Fibroblast of lung (primary cell): ENCODE measurements around the gene ARHGEF38. TPM values are rescaled to one million over a fixed set of nuclear protein-coding genes. Genes with fewer than 3 reads are reported as not detected.

Experiments
- DNase-seq, 2 donors: peaks; one replicate each; pipeline versions ENCODE4 v3.0.0 to v3.0.0-alpha.2; 2010; ENCODE audit warnings: low read depth in 2 of 2
- H2AFZ ChIP-seq: 2 replicates; pipeline ENCODE4 v1.5.1; 2012; ENCODE audit warnings: low read length, control low read depth, inconsistent platforms
- H3K27ac ChIP-seq: 2 replicates; pipeline ENCODE4 v1.5.1; 2011; ENCODE audit warnings: low read length, control low read depth; ENCODE audit not compliant: insufficient read depth
- H3K27me3 ChIP-seq: 2 replicates; pipeline ENCODE4 v1.5.1; 2011; ENCODE audit warnings: mild to moderate bottlenecking, low read length; ENCODE audit not compliant: control insufficient read depth, insufficient read depth
- H3K36me3 ChIP-seq: 2 replicates; pipeline ENCODE4 v1.5.1; 2011; ENCODE audit warnings: low read length; ENCODE audit not compliant: control insufficient read depth, insufficient read depth
- H3K4me1 ChIP-seq: 2 replicates; pipeline ENCODE4 v1.5.1; 2011; ENCODE audit warnings: low read length; ENCODE audit not compliant: control insufficient read depth, insufficient read depth; ENCODE audit errors: extremely low read depth
- H3K4me2 ChIP-seq: 2 replicates; pipeline ENCODE4 v1.5.1; 2011; ENCODE audit warnings: low read length, control low read depth; ENCODE audit not compliant: insufficient read depth; ENCODE audit errors: extremely low read depth
- H3K4me3 ChIP-seq, 4 experiments: fragments of 200-600 bp in 1 of 4; sonication (generic) in 1 of 4; replicated peaks in 1 of 4; 2 replicates each; pipeline ENCODE4 v1.5.1; 2011 to 2016; ENCODE audit warnings: low read length in 4 of 4, low read depth in 3 of 4, mild to moderate bottlenecking in 3 of 4, control low read depth in 2 of 4, inconsistent platforms in 1 of 4, mixed read lengths in 1 of 4; ENCODE audit not compliant: insufficient read depth in 1 of 4; ENCODE audit errors: control extremely low read depth in 1 of 4
- H3K79me2 ChIP-seq: 2 replicates; pipeline ENCODE4 v1.5.1; 2012; ENCODE audit warnings: mild to moderate bottlenecking, low read length, inconsistent platforms; ENCODE audit not compliant: control insufficient read depth, insufficient read depth
- H3K9ac ChIP-seq: 2 replicates; pipeline ENCODE4 v1.5.1; 2011; ENCODE audit warnings: mild to moderate bottlenecking, low read length, control low read depth; ENCODE audit not compliant: insufficient read depth
- H3K9me3 ChIP-seq: 2 replicates; pipeline ENCODE4 v1.5.1; 2012; ENCODE audit warnings: low read depth, low read length; ENCODE audit not compliant: control insufficient read depth, insufficient read depth
- H4K20me1 ChIP-seq: 2 replicates; pipeline ENCODE4 v1.5.1; 2011; ENCODE audit warnings: low read length; ENCODE audit not compliant: control insufficient read depth, insufficient read depth; ENCODE audit errors: extremely low read depth
- CTCF ChIP-seq, 2 donors: IDR thresholded peaks in 1 of 2; conservative IDR thresholded peaks in 1 of 2; 1 replicate in 1 of 2; 2 replicates in 1 of 2; pipeline ENCODE4 v1.5.1; 2011 to 2012; ENCODE audit warnings: low read length in 2 of 2, control low read depth in 1 of 2, inconsistent platforms in 1 of 2, low read depth in 1 of 2, mild to moderate bottlenecking in 1 of 2
- EZH2 ChIP-seq: IDR thresholded peaks from 2 replicates; pipeline ENCODE4 v1.5.1; 2012; ENCODE audit warnings: low read length, control low read depth, mild to moderate bottlenecking; ENCODE audit errors: missing control alignments
- polyA plus RNA-seq, 2 donors: library from polyadenylated mRNA; depleted of rRNA in 1 of 2; stranded (reverse) in 1 of 2; unstranded in 1 of 2; fragments of >200 nt; gene quantifications; 2 replicates each; pipeline ENCODE4 v1.2.1, GENCODE V29; 2011 to 2012; ENCODE audit warnings: missing spikeins in 1 of 2
- total RNA-seq: library from RNA; depleted of rRNA; stranded (reverse); fragments of >200 nt; gene quantifications from 2 replicates; pipeline ENCODE4 v1.2.1, GENCODE V29; 2014

The ARHGEF38 gene
- total and polyA plus RNA-seq, 2 donors (not counting 1 experiment from before 2014, with no cell fraction given) = not detected

DNA sequence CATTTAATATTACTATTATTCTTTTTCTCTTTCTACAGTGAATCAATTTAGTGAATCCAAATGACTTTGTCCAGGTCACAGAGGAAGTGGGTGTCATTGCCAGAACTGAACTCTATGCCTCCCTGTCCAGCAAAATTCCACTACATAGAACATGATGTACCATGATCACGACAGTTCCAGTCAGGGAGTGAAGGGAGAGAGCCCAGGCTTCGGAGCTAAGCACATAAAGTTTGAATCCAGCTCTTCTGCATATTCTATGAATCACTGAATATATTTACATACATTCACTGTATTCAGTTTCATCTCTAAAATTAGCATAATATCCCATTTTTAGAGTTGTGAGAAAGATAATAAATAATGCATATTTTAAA lies 17.4 kb downstream of the ARHGEF38 start:
- Histone ChIP-seq H3K4me1 (no peaks in the 10 kb centered on the region), H3K4me2 (no peak overlapping the region), H3K27ac (no peak overlapping the region), H3K36me3 (no peaks in the 10 kb centered on the region), H3K9me3 (no peaks in the 10 kb centered on the region), H3K27me3 (no peaks in the 10 kb centered on the region), H3K4me3 (no peak overlapping the region), H3K79me2 (no peaks in the 10 kb centered on the region), H2AFZ (no peak overlapping the region), H3K9ac (no peak overlapping the region), H4K20me1 (no peaks in the 10 kb centered on the region)
- DNase-seq = no peak
- no peak for TF ChIP-seq EZH2

GRCh38 chr4:105572296-105572695 lies 19.9 kb downstream of the ARHGEF38 start:
- H3K4me1 ChIP-seq = no peaks in the 10 kb centered on the region
- no peaks in the 10 kb centered on the region for H3K9me3 ChIP-seq
- no peak for DNase-seq
- no peak overlapping the region for H3K4me3 ChIP-seq
- no peaks in the 10 kb centered on the region for H3K36me3 ChIP-seq
- no peak for TF ChIP-seq EZH2
- no peak for TF ChIP-seq CTCF (conservative IDR thresholded peaks at IDR 0.05 in 1 of 2, IDR thresholded peaks at IDR 0.05 in 1 of 2; ENCODE audit: low read depth in 1 of 2, low read length in 2 of 2)
- H3K27me3 ChIP-seq = no peaks in the 10 kb centered on the region
- no peak overlapping the region for H2AFZ ChIP-seq
- H3K9ac ChIP-seq = no peak overlapping the region
- no peak overlapping the region for H3K4me2 ChIP-seq
- no peaks in the 10 kb centered on the region for H4K20me1 ChIP-seq
- no peaks in the 10 kb centered on the region for H3K79me2 ChIP-seq
- no peak overlapping the region for H3K27ac ChIP-seq

DNA sequence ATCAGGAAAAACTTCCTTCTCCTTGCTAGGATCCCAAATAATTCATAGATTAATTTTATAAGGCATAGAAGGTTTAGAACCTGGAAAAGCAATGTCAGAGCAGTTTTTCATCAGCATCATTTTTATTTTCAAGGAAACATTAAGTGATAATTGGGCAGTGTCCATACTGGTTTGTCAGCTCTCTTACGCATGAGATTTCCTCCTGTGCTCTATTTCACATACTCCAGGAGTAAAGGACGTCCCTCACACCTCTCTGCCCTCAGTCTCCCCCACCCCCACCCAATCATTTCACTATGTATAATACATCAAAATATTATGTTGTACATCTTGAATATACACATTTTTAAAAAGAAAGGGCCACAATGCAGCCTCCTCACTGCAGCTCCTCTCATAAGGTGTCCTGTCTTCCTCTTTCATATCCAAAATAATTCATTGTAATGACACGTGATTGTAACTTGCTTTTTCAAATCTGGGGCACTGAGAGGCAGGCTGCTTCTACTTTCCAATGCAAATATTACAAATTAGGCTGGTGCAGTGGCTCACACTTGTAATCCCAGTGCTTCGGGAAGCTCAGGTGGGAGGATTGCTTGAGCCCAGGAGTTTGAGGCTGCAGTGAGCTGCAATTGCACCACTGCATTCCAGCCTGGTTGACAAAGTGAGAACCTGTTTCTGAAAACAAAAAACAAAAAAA lies 34.4 kb downstream of the ARHGEF38 start:
- no peaks in the 10 kb centered on the region for H3K27me3 ChIP-seq
- no peaks in the 10 kb centered on the region for H3K79me2 ChIP-seq
- H2AFZ ChIP-seq = no peak overlapping the region
- H3K4me3 ChIP-seq = no peak overlapping the region
- no peaks in the 10 kb centered on the region for H3K36me3 ChIP-seq
- no peaks in the 10 kb centered on the region for H3K4me1 ChIP-seq
- no peak for TF ChIP-seq EZH2
- no peak for TF ChIP-seq CTCF (conservative IDR thresholded peaks at IDR 0.05 in 1 of 2, IDR thresholded peaks at IDR 0.05 in 1 of 2; ENCODE audit: low read depth in 1 of 2, low read length in 2 of 2)
- no peaks in the 10 kb centered on the region for H3K9me3 ChIP-seq
- no peak for DNase-seq
- no peak overlapping the region for H3K27ac ChIP-seq
- no peaks in the 10 kb centered on the region for H4K20me1 ChIP-seq
- no peak overlapping the region for H3K9ac ChIP-seq
- no peak overlapping the region for H3K4me2 ChIP-seq
